Loucy (cell line): ENCODE results near the gene STS.

Source experiments
- CTCF ChIP-seq: fragments of 200-600 bp; sonication (generic); conservative IDR thresholded peaks from 2 replicates; pipeline ENCODE4 v1.5.1; 2014; ENCODE audit warnings: mild to moderate bottlenecking, antibody characterized with exemption, low read length
- EZH2phosphoT487 ChIP-seq: fragments of 200-600 bp; IDR thresholded peaks from 2 replicates; pipeline ENCODE4 v1.6.1; 2018; ENCODE audit warnings: antibody characterized with exemption, mild to moderate bottlenecking, moderate library complexity, borderline replicate concordance

GRCh38 chrX:7149411-7149810, 1.9 kb downstream of the STS start:
- TF ChIP-seq CTCF: no peak
- TF ChIP-seq EZH2phosphoT487: no peak
